ENCODE measurements around the gene PDCL2. TPM values are rescaled to one million over a fixed set of nuclear protein-coding genes. Genes with fewer than 3 reads are reported as not detected.
"Not testable (repeated sequence)": the region's sequence is repeated elsewhere in the genome, so short reads cannot be mapped to it uniquely, and the experiment has no call there.

Gene PDCL2
- total RNA-seq, 4 donors from 2014 or later: not detected

DNA sequence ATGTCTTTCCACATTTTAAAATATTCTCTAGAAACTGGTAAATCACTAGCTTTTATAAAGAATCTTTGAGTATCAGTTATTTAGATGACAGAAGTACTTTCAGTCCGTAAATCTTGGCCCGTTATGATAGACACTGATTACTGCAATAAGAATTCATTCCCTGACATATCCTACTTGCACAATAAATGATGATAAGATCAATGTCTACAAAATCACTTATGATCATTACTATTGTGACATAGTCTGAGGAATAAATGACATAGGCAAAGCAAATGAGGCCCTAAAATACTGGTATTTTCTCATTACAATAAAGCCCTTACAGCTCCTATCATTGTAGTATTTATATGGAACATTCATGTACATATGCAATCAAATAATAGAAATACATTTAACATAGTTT is 6.6 kb upstream of the PDCL2 start:
- H3K4me3 ChIP-seq: no peak overlapping the region
- WGBS: 77% methylated on average over 2 of the region's 2 CpGs
- H3K27me3 ChIP-seq: no peaks in the 10 kb centered on the region
- H3K36me3 ChIP-seq: no peaks in the 10 kb centered on the region
- no peak overlapping the region for H3K27ac ChIP-seq
- TF ChIP-seq POLR2A (IDR thresholded peaks at IDR 0.05): no peak
- TF ChIP-seq EP300 (IDR thresholded peaks at IDR 0.05): no peak
- TF ChIP-seq, protein P1, sequence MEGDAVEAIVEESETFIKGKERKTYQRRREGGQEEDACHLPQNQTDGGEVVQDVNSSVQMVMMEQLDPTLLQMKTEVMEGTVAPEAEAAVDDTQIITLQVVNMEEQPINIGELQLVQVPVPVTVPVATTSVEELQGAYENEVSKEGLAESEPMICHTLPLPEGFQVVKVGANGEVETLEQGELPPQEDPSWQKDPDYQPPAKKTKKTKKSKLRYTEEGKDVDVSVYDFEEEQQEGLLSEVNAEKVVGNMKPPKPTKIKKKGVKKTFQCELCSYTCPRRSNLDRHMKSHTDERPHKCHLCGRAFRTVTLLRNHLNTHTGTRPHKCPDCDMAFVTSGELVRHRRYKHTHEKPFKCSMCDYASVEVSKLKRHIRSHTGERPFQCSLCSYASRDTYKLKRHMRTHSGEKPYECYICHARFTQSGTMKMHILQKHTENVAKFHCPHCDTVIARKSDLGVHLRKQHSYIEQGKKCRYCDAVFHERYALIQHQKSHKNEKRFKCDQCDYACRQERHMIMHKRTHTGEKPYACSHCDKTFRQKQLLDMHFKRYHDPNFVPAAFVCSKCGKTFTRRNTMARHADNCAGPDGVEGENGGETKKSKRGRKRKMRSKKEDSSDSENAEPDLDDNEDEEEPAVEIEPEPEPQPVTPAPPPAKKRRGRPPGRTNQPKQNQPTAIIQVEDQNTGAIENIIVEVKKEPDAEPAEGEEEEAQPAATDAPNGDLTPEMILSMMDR (IDR thresholded peaks at IDR 0.05): no peak
- no peak for TF ChIP-seq POLR2AphosphoS5 (IDR thresholded peaks at IDR 0.05)
- no peaks in the 10 kb centered on the region for H3K4me1 ChIP-seq
- no peaks in the 10 kb centered on the region for H3K9me3 ChIP-seq
- no peak for DNase-seq (ENCODE audit: low spot score in 2 of 2)

DNA sequence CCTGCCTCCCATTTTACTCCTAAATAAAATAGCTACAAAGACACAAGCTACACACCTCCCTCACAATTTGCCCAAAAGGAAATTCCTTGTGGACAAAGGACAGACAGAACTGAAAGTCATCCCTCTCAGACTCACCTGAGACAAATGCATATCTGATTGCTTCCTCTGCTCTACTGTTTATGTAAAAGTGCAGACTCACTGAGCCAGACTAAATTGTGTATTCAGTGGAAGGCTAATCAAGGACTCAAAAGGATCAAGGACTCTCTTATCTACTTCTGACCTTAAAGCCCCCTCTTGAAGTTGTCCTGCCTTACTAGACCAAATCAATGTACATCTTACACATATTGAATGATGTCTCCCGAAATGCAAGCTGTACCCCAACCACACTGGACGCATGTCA is 3.9 kb downstream of the PDCL2 start:
- H3K9me3 ChIP-seq: no peaks in the 10 kb centered on the region
- no peaks in the 10 kb centered on the region for H3K27me3 ChIP-seq
- DNase-seq (ENCODE audit: low spot score in 2 of 2): no peak
- WGBS: 86% methylated on average over 2 of the region's 2 CpGs
- no peak overlapping the region for H3K27ac ChIP-seq
- H3K4me1 ChIP-seq: no peaks in the 10 kb centered on the region
- no peak overlapping the region for H3K4me3 ChIP-seq
- TF ChIP-seq EP300 (IDR thresholded peaks at IDR 0.05) (no peak), POLR2AphosphoS5 (IDR thresholded peaks at IDR 0.05) (no peak), POLR2A (IDR thresholded peaks at IDR 0.05) (no peak)
- TF ChIP-seq, protein P1 (IDR thresholded peaks at IDR 0.05): no peak
- H3K36me3 ChIP-seq: no peaks in the 10 kb centered on the region

DNA sequence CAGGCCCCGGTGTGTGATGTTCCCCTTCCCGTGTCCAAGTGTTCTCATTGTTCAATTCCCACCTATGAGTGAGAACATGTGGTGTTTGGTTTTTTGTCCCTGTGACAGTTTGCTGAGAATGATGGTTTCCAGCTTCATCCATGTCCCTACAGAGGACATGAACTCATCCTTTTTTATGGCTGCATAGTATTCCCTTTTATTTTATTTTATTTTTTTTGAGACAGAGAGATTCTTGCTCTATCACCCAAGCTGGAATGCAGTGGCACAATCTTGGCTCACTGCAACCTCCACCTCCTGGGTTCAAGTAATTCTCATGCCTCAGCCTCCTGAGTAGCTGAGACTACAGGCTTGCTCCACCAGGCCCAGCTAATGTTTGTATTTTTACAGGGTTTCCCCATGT is 9.3 kb downstream of the PDCL2 start:
- DNase-seq (ENCODE audit: low spot score in 2 of 2); H3K4me3 ChIP-seq; H3K4me1 ChIP-seq; H3K9me3 ChIP-seq; H3K36me3 ChIP-seq; H3K27ac ChIP-seq; H3K27me3 ChIP-seq: not testable (repeated sequence)
- 91% methylated on average over 2 of the region's 2 CpGs for WGBS

DNA sequence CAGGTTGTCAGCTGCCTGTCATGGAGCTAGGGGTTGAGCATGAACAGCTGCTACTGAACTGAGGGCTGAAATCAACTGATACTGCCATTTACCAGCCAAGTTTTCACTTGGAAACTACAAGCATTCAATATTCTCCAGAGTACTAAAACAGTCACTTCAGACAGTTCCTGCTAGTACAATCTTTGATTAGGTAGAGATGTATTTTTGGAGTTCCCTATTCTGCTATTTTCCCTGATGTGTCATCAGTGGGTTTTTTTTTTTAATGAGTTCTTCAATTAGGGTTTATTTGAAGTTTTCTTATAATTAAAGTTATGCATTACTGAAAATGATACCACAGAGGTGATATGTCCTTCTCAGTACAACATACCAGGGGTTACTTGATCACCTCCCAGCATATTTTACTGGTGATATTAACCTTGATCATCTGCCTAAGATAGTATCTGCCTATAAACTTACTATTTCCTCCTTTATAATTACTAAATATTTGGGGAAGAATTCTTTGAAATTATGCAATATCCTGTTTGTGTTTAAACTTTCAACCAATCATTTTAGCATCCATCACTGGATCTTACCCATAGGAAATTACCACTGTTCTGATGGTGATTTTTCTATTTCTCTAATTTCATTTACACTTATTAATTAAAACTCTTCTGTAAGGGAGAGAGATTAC is 13.6 kb downstream of the PDCL2 start:
- H3K9me3 ChIP-seq: peaks cover 11% of the 10 kb centered on the region
- no peak for DNase-seq (ENCODE audit: low spot score in 2 of 2)
- H3K27ac ChIP-seq: no peak overlapping the region
- no peaks in the 10 kb centered on the region for H3K27me3 ChIP-seq
- H3K36me3 ChIP-seq: no peaks in the 10 kb centered on the region
- no peak overlapping the region for H3K4me3 ChIP-seq
- H3K4me1 ChIP-seq: no peaks in the 10 kb centered on the region
- TF ChIP-seq POLR2A (IDR thresholded peaks at IDR 0.05) (no peak), POLR2AphosphoS5 (IDR thresholded peaks at IDR 0.05) (no peak), EP300 (IDR thresholded peaks at IDR 0.05) (no peak)
- TF ChIP-seq, protein P1 (IDR thresholded peaks at IDR 0.05): no peak

DNA sequence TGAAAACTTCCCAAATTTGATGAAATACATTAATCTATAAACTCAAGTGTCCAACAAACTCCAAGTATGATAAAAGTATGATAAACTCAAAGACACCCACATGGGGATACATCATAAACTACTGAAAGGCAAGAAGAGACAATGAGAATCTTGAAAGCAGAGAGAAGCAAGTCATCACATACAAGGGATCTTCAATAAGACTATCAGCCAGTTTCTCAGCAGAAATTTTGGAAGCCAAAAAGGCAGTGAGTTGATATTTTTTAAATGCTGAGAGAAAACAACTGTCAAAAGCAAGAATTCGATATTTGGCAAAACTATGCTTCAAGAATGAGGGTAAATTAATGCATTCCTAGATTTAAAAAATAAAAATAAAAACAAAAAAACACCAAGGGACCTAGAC is 16.5 kb downstream of the PDCL2 start:
- no peak overlapping the region for H3K4me3 ChIP-seq
- TF ChIP-seq EP300 (IDR thresholded peaks at IDR 0.05) (no peak), POLR2A (IDR thresholded peaks at IDR 0.05) (no peak), POLR2AphosphoS5 (IDR thresholded peaks at IDR 0.05) (no peak)
- TF ChIP-seq, protein P1 (IDR thresholded peaks at IDR 0.05): no peak
- DNase-seq (ENCODE audit: low spot score in 2 of 2): no peak
- no peaks in the 10 kb centered on the region for H3K27me3 ChIP-seq
- H3K9me3 ChIP-seq: peaks cover 8% of the 10 kb centered on the region
- H3K4me1 ChIP-seq: no peaks in the 10 kb centered on the region
- 83% methylated on average over 1 of the region's 1 CpG for WGBS
- H3K27ac ChIP-seq: no peak overlapping the region
- H3K36me3 ChIP-seq: no peaks in the 10 kb centered on the region

DNA sequence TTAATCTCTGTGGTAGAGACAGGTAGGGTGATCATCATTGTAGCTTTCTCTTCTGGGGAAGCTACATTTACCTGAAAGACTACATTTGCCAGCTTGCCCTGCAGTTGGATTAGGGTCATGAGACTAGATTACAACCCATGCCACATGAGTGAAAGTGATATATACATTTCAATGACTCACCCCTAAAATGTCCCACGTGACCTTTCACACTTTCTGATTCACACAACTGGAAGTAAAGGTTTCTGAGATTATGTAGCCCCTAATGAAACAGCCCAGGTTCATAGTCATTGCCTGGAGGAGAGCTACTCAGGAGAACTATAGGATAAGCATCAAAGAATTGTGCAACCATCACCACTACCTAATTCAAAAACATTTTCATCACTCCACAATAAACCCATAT is 17.8 kb downstream of the PDCL2 start:
- WGBS: 53% methylated on average over 1 of the region's 1 CpG
- DNase-seq (ENCODE audit: low spot score in 2 of 2): no peak
- no peak for TF ChIP-seq POLR2AphosphoS5 (IDR thresholded peaks at IDR 0.05)

More for the DNA sequence above, 17.8 kb downstream of the PDCL2 start:
- no peak overlapping the region for H3K4me3 ChIP-seq
- H3K27me3 ChIP-seq: no peaks in the 10 kb centered on the region
- H3K27ac ChIP-seq: no peak overlapping the region
- no peaks in the 10 kb centered on the region for H3K4me1 ChIP-seq
- H3K36me3 ChIP-seq: no peaks in the 10 kb centered on the region
- peaks cover 8% of the 10 kb centered on the region for H3K9me3 ChIP-seq

Data from suprapubic skin (tissue), 4 donors.